IPS DF 6.9 (cell line): ENCODE measurements around the gene PTRH1.

ENCODE experiments used
- DNase-seq: peaks from one replicate; pipeline ENCODE4 v3.0.0-alpha.2; 2013; ENCODE audit warnings: low read depth, low spot score
- H3K27ac ChIP-seq: one replicate; pipeline ENCODE4 v1.5.1; 2013; ENCODE audit warnings: low read length, control low read depth
- H3K27me3 ChIP-seq: 2 replicates; pipeline ENCODE4 v1.6.1; 2013; ENCODE audit warnings: mild to moderate bottlenecking, low read length; ENCODE audit not compliant: control insufficient read depth, insufficient read depth
- H3K36me3 ChIP-seq: 2 replicates; pipeline ENCODE4 v1.6.1; 2013; ENCODE audit warnings: low read length; ENCODE audit not compliant: control insufficient read depth, insufficient read depth
- H3K4me1 ChIP-seq: 2 replicates; pipeline ENCODE4 v1.6.1; 2013; ENCODE audit warnings: low read length; ENCODE audit not compliant: control insufficient read depth, insufficient read depth
- H3K4me3 ChIP-seq: 2 replicates; pipeline ENCODE4 v1.5.1; 2013; ENCODE audit warnings: mild to moderate bottlenecking, low read length
- H3K9me3 ChIP-seq: 2 replicates; pipeline ENCODE4 v1.6.1; 2013; ENCODE audit warnings: low read length, inconsistent platforms; ENCODE audit not compliant: control insufficient read depth, insufficient read depth
- WGBS: extraction: QIAGEN DNeasy Blood & Tissue Kit; methylation state at CpG from one replicate; pipeline ENCODE4 v1.1.7; 2013; ENCODE audit warnings: mixed read lengths, missing lambda C conversion rate; ENCODE audit not compliant: insufficient read length, insufficient coverage; 5-methylcytosine and 5-hydroxymethylcytosine counted together

PTRH1 gene

DNA sequence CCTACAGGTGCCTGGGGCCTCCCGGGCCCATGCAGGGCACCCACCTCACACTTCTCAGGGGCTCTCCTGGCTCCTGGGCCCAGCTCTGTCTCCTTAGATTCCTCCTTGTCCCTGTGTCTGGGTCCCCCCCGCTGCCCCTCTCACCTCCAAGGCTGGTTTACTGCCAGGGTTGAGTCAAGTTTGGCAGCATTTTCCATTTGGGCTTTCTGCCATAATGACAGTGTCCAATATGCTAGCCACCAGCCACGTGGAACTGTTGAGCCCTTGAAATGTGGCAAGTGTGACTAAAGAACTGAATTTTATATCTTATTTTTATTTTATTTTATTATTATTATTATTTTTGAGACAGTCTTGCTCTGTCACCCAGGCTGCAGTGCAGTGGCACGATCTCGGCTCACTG lies 2.3 kb upstream of the PTRH1 start:
- no peaks in the 10 kb centered on the region for H3K36me3 ChIP-seq
- H3K9me3 ChIP-seq, result no peaks in the 10 kb centered on the region
- no CpG with 5 or more reads among the region's 5 CpGs for WGBS
- 0 out of 2 replicates have a peak, but pooled peaks cover 2% of the 10 kb centered on the region for H3K4me1 ChIP-seq
- DNase-seq, result no peak
- H3K27ac ChIP-seq, result no peak overlapping the region
- H3K27me3 ChIP-seq, result no peaks in the 10 kb centered on the region
- no peak overlapping the region for H3K4me3 ChIP-seq

DNA sequence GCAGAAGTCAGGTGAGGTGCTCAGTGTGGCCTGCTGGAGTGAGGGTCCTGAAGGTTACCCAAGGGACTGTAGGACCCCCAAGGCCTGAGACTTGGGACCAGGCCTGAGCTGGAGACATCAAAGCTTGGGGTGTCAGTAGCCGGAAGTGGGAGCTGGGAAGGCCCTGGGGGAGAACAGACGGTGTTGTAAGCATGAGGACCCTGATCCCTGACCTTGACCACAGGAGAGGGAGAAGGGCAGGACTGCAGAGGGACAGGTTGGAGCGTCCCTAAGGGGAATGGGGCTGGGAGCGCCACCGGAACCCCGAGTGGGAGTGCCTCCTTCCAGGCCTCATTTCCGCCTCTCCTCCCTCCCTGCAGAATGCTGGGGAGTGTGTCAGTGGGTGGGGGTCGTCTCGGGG lies 949 bp upstream of the PTRH1 start:
- no CpG with 5 or more reads among the region's 9 CpGs for WGBS
- no peaks in the 10 kb centered on the region for H3K27me3 ChIP-seq
- H3K9me3 ChIP-seq, result no peaks in the 10 kb centered on the region
- no peak overlapping the region for H3K4me3 ChIP-seq
- no peaks in the 10 kb centered on the region for H3K36me3 ChIP-seq
- no peak for DNase-seq
- H3K27ac ChIP-seq, result no peak overlapping the region
- H3K4me1 ChIP-seq, result 0 out of 2 replicates have a peak, but pooled peaks cover 4% of the 10 kb centered on the region

DNA sequence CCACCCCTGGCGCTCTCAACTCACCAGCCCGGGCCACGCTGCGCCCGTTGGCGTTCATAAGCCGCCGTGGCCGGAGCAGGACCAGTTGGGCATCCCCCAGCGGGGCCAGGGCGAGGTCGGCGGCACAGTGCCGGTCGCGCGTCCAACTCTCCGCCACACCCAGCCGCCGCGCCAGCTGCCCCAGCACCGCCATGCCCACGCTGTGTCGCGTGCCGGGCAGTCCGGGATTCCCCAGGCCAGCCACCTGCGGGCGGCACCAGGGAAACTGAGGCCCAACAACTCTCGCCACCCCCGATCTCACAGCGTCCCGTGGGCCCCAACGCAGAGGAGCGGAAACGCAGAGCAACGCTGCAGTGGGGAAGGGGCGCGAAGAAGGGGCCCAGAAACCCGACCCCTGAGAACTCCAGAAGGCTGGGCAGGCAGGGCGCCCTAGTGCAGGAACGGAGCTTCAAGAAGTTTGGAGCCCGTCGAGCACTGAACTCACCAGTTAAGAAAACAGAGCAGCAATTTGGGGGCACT lies 453 bp downstream of the PTRH1 start:
- Histone ChIP-seq H3K4me1 (0 out of 2 replicates have a peak, but pooled peaks cover 4% of the 10 kb centered on the region), H3K36me3 (no peaks in the 10 kb centered on the region), H3K27ac (no peak overlapping the region), H3K27me3 (no peaks in the 10 kb centered on the region), H3K4me3 (peak overlapping the region; percentile 61; the same call in 1 of the 2 replicates), H3K9me3 (no peaks in the 10 kb centered on the region)
- no CpG with 5 or more reads among the region's 44 CpGs for WGBS
- DNase-seq, result no peak

DNA sequence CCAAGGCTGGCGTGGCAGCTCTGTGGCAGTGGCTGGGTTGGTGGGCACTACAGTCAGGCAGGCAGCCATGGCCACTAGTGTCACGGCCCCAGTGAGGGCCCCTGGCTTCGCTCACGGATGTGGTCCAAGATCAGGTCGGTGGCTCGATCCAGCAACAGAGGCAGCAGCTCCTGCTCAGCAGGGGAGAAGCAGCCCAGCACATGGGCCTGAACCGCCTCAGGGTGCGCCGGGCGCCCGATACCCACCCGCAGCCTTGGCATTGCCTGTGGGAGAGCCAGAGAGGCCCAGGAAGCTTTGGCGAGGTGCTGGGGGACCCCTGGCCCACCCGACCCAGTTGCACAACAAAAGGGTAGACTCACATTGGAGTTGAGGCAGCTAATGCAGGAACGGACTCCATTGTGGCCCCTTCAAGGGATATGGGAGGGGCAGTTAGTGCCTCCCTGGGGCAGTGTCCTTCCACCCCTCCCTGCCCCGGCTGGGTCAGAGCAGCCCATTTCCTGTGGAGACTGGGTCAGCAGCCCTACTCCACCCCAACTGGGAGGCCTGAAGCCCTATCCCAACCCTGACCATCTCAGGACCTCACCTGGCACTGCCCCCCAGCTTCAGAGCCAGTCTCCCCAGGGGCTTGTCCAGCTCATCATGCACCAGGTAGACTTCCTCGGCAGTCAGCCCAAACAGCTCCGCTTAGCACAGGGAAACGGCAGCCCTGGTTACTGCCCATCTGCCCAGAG lies 1.3 kb downstream of the PTRH1 start:
- no CpG with 5 or more reads among the region's 19 CpGs for WGBS
- H3K4me1 ChIP-seq, result 0 out of 2 replicates have a peak, but pooled peaks cover 4% of the 10 kb centered on the region

DNA sequence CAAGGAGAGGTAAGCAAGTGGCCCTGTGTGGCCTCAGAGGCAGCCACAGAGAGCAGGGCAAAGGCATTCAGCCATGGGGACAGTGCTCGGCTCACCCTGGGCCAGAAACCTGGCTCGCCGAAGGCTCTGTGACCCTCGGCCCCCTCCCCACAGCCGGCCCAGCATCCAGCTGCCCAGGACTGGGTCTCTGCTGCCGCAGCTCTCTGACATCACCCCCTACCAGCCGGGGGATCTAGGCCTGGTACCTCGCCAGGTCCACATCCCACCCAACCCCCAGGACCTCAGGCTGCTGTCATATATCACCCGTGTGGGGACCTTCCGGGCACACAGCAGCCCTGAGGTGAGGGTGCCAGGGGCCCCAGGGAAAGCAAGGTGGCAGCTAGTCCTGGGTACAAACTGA lies 2.6 kb downstream of the PTRH1 start:
- no CpG with 5 or more reads among the region's 10 CpGs for WGBS
- Histone ChIP-seq H3K4me1 (0 out of 2 replicates have a peak, but pooled peaks cover 4% of the 10 kb centered on the region), H3K4me3 (no peak overlapping the region), H3K27ac (no peak overlapping the region), H3K9me3 (no peaks in the 10 kb centered on the region), H3K27me3 (no peaks in the 10 kb centered on the region), H3K36me3 (no peaks in the 10 kb centered on the region)
- no peak for DNase-seq

More for the DNA sequence above, 1.3 kb downstream of the PTRH1 start:
- Histone ChIP-seq H3K27me3 (no peaks in the 10 kb centered on the region), H3K4me3 (peak overlapping the region; percentile 6; the same call in 1 of the 2 replicates), H3K27ac (no peak overlapping the region), H3K36me3 (no peaks in the 10 kb centered on the region), H3K9me3 (no peaks in the 10 kb centered on the region)
- no peak for DNase-seq

DNA sequence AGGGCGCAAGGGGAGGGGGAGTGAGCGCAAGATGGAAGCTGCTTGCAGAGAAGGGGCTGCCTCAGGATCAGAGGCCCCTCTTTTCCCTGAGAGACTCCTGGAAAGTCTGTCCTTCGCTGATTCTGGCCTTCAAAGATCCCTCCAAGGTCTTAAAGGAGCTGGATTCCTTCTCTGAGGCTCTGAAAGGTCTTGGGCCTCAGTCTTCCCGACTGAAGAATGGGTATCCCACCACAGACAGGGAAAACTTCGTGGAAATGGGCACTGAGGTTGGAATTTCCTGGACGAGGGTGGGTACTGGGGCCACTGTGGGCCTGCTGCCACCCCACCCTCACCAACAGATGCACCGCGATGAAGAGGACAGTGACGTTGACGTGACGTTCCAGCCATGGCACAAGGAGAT lies 3.1 kb downstream of the PTRH1 start:
- Histone ChIP-seq H3K4me3 (no peak overlapping the region), H3K4me1 (0 out of 2 replicates have a peak, but pooled peaks cover 4% of the 10 kb centered on the region), H3K27ac (no peak overlapping the region), H3K9me3 (no peaks in the 10 kb centered on the region), H3K27me3 (no peaks in the 10 kb centered on the region), H3K36me3 (no peaks in the 10 kb centered on the region)
- WGBS, result no CpG with 5 or more reads among the region's 11 CpGs
- DNase-seq, result no peak

DNA sequence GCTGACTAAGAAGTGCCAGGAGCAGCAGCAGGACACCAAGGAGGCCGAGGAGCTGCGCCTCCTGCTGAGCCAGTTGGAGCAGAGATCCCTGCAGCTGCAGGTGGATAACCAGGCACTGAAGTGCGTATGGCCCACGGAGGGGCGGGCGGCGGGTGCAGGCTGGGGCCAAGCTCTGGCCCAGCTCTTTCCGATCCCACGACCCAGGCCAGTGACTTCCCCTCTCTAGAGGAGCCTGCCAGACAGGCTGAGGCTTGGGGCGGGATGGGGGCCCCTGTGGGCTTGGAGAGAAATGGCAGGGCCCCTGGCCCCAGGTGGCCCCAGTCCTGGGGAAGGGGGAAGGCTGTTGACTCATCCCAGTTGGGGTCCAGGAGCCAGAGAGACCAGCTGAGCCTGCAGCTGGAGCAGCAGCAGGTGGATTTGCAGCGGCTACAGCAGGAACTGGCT lies 3.6 kb downstream of the PTRH1 start:
- WGBS, result no CpG with 5 or more reads among the region's 11 CpGs
- no peaks in the 10 kb centered on the region for H3K9me3 ChIP-seq
- H3K27ac ChIP-seq, result no peak overlapping the region
- no peaks in the 10 kb centered on the region for H3K36me3 ChIP-seq
- DNase-seq, result no peak
- H3K27me3 ChIP-seq, result no peaks in the 10 kb centered on the region
- 0 out of 2 replicates have a peak, but pooled peaks cover 5% of the 10 kb centered on the region for H3K4me1 ChIP-seq
- no peak overlapping the region for H3K4me3 ChIP-seq

DNA sequence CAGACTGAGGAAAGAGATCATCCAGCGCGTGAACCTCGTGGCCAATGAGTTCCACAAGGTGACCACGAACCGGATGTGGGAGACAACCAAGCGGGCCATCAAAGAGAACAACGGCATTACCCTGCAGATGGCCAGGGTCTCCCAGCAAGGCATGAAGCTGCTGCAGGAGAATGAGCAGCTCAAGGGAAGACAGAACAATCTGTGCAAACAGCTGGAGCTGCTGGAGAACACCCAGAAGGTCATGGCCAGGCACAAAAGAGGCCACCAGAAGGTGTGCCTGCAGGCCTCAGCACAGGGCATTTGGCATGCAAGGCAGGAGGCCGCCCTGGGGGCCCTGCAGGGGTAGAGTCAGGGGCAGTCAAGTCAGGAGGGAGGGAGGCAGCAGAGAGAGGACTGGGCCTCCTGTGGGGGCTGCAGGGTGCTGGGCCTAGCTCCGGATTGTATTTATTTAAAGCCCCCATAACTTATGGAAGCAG lies 4.2 kb downstream of the PTRH1 start:
- Histone ChIP-seq H3K4me3 (no peak overlapping the region), H3K4me1 (peaks cover 9% of the 10 kb centered on the region; the same call in 1 of the 2 replicates), H3K27me3 (no peaks in the 10 kb centered on the region), H3K27ac (no peak overlapping the region), H3K36me3 (no peaks in the 10 kb centered on the region; the same call in 1 of the 2 replicates), H3K9me3 (no peaks in the 10 kb centered on the region)
- DNase-seq, result no peak
- WGBS, result no CpG with 5 or more reads among the region's 9 CpGs

DNA sequence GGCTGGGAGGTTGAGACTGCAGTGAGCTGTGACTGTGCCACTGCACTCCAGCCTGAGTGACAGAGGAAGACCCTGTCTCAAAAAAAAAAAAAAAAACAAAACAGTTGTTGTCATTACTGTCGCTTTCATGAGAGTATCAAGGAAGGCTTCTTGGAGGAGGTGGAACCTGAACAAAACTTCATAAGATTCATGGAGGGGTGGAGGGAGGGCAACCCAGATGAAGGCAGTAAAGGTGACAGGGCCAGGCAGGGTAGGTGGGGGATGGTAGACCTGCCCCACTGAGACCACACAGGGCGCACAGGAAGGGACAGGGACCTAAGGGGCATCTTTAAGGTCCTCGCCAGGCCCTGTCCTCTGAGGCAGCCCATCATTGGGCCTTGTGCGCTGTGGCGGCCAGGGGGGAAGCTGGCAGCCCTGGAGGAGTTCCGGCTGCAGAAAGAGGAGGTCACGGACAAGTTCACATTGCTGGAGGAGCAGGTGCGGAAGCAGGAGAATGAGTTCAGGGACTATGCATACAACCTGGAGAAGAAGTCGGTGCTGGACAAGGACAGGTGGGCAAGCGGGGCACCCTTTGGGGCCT lies 5.2 kb downstream of the PTRH1 start:
- Histone ChIP-seq H3K27me3 (no peaks in the 10 kb centered on the region), H3K27ac (no peak overlapping the region), H3K4me3 (no peak overlapping the region), H3K4me1 (peaks cover 13% of the 10 kb centered on the region), H3K36me3 (no peaks in the 10 kb centered on the region; the same call in 1 of the 2 replicates), H3K9me3 (no peaks in the 10 kb centered on the region)
- no peak for DNase-seq
- no CpG with 5 or more reads among the region's 10 CpGs for WGBS

DNA sequence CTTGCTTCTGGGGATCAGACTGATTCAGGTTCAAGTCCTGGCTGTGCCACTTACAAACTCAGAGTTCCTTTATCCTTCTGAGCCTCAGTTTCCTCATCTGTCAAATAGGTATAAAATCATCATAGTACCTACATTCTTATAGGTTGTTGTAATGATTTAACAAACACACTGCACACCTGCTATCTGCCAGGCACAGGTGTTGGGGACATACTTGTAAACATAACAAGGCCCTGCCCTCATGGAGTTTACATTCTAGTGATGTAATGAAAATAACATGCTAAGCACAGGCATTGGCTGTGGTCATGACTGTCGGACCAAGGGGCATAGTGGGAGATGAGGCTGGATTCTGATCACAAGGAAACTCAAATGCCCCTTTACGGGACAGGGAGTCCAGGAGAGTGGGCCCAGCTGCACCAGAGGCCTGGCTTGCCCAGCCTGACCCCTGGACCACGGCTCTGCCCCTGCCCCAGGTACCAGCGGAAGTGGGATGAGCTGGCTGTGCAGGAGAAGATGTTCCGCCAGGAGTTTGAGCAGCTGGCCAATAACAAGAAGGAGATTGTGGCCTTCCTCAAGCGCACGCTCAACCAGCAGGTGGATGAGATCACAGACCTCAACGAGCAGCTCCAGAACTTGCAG lies 6.4 kb downstream of the PTRH1 start:
- no peak for DNase-seq
- no peaks in the 10 kb centered on the region for H3K9me3 ChIP-seq
- no peaks in the 10 kb centered on the region for H3K27me3 ChIP-seq
- H3K36me3 ChIP-seq, result no peaks in the 10 kb centered on the region; the same call in 1 of the 2 replicates
- peaks cover 12% of the 10 kb centered on the region for H3K4me1 ChIP-seq
- H3K4me3 ChIP-seq, result no peak overlapping the region
- H3K27ac ChIP-seq, result no peak overlapping the region
- no CpG with 5 or more reads among the region's 8 CpGs for WGBS
